Smooth muscle cell (in vitro differentiated cells): ENCODE measurements around the gene RPL28. TPM values are rescaled to one million over a fixed set of nuclear protein-coding genes. Genes with fewer than 3 reads are reported as not detected.

Source experiments
- DNase-seq: peaks from one replicate; lab custom pipeline; 2025; ENCODE audit not compliant: unreplicated experiment; lab: John Stamatoyannopoulos, UW
- H2AFZ ChIP-seq: fragments of 200-600 bp; sonication (generic); 2 replicates; pipeline ENCODE4 v1.6.0; 2016; ENCODE audit warnings: antibody characterized with exemption, low read depth, mild to moderate bottlenecking
- H3F3A ChIP-seq: fragments of 200-600 bp; sonication (generic); 2 replicates; pipeline ENCODE4 v1.6.0; 2017; ENCODE audit warnings: antibody characterized with exemption, low read depth
- H3K27ac ChIP-seq: fragments of 200-600 bp; sonication (generic); 2 replicates; pipeline ENCODE4 v1.5.1; 2016; ENCODE audit warnings: low read depth, mild to moderate bottlenecking
- H3K27me3 ChIP-seq: fragments of 200-600 bp; sonication (generic); 2 replicates; pipeline ENCODE4 v1.6.1; 2016; ENCODE audit warnings: low read depth, mild to moderate bottlenecking
- H3K36me3 ChIP-seq: fragments of 200-600 bp; sonication (generic); 2 replicates; pipeline ENCODE4 v1.5.1; 2016; ENCODE audit warnings: low read depth
- H3K4me1 ChIP-seq: fragments of 200-600 bp; sonication (generic); 2 replicates; pipeline ENCODE4 v1.5.1; 2016; ENCODE audit warnings: low read depth
- H3K4me2 ChIP-seq: fragments of 200-600 bp; sonication (generic); 2 replicates; pipeline ENCODE4 v1.6.0; 2016; ENCODE audit warnings: mild to moderate bottlenecking
- H3K4me3 ChIP-seq: fragments of 200-600 bp; sonication (generic); 2 replicates; pipeline ENCODE4 v1.5.1; 2016; ENCODE audit warnings: mild to moderate bottlenecking
- H3K79me2 ChIP-seq: fragments of 200-600 bp; sonication (generic); 2 replicates; pipeline ENCODE4 v1.6.0; 2016; ENCODE audit warnings: low read depth, mild to moderate bottlenecking
- H3K9ac ChIP-seq: fragments of 200-600 bp; sonication (generic); 2 replicates; pipeline ENCODE4 v1.6.0; 2016; ENCODE audit warnings: low read depth
- H3K9me3 ChIP-seq: fragments of 200-600 bp; sonication (generic); replicated peaks from 2 replicates; pipeline ENCODE4 v1.5.1; 2016; ENCODE audit warnings: low read depth
- H4K20me1 ChIP-seq: fragments of 200-600 bp; sonication (generic); 2 replicates; pipeline ENCODE4 v1.6.0; 2016; ENCODE audit warnings: low read depth
- WGBS: methylation state at CpG from one replicate; pipeline ENCODE4 v1.1.7; 2016; ENCODE audit warnings: low lambda C conversion rate; 5-methylcytosine and 5-hydroxymethylcytosine counted together
- polyA plus RNA-seq: library from polyadenylated mRNA; unstranded; fragments of >200 nt; fragmentation: Nextera tagmentation; extraction: Ambion mirVana; gene quantifications from 2 replicates; pipeline ENCODE4 v1.2.1, GENCODE V29; 2016
- total RNA-seq: library from RNA; depleted of rRNA; stranded (reverse); fragments of >200 nt; gene quantifications from 2 replicates; pipeline ENCODE4 v1.2.3, GENCODE V29; 2014
- TF ChIP-seq, protein P1 (sequence below): fragments of 200-600 bp; sonication (generic); IDR thresholded peaks from 2 replicates; pipeline ENCODE4 v1.5.1; 2017; ENCODE audit warnings: borderline replicate concordance, mild to moderate bottlenecking, antibody characterized with exemption; ENCODE audit not compliant: insufficient read depth, poor library complexity, severe bottlenecking

RPL28 gene
- total and polyA plus RNA-seq, 2 experiments from 2014 or later: 515 to 1,108 TPM

GRCh38 chr19:55358943-55359908 is 26.5 kb upstream of the RPL28 start:
- WGBS: 86% methylated on average over 32 of the region's 32 CpGs
- Histone ChIP-seq H3K9me3 (no peaks in the 10 kb centered on the region), H3K27ac (no peak overlapping the region), H3K9ac (no peak overlapping the region), H3K36me3 (no peaks in the 10 kb centered on the region), H3K79me2 (no peaks in the 10 kb centered on the region), H3K27me3 (peaks cover 3% of the 10 kb centered on the region), H3K4me1 (peaks cover 6% of the 10 kb centered on the region), H3K4me3 (no peak overlapping the region), H3F3A (peaks cover 4% of the 10 kb centered on the region), H4K20me1 (no peaks in the 10 kb centered on the region), H2AFZ (no peak overlapping the region), H3K4me2 (no peak overlapping the region)
- TF ChIP-seq, protein P1, sequence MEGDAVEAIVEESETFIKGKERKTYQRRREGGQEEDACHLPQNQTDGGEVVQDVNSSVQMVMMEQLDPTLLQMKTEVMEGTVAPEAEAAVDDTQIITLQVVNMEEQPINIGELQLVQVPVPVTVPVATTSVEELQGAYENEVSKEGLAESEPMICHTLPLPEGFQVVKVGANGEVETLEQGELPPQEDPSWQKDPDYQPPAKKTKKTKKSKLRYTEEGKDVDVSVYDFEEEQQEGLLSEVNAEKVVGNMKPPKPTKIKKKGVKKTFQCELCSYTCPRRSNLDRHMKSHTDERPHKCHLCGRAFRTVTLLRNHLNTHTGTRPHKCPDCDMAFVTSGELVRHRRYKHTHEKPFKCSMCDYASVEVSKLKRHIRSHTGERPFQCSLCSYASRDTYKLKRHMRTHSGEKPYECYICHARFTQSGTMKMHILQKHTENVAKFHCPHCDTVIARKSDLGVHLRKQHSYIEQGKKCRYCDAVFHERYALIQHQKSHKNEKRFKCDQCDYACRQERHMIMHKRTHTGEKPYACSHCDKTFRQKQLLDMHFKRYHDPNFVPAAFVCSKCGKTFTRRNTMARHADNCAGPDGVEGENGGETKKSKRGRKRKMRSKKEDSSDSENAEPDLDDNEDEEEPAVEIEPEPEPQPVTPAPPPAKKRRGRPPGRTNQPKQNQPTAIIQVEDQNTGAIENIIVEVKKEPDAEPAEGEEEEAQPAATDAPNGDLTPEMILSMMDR: no peak
- DNase-seq: no peak

DNA sequence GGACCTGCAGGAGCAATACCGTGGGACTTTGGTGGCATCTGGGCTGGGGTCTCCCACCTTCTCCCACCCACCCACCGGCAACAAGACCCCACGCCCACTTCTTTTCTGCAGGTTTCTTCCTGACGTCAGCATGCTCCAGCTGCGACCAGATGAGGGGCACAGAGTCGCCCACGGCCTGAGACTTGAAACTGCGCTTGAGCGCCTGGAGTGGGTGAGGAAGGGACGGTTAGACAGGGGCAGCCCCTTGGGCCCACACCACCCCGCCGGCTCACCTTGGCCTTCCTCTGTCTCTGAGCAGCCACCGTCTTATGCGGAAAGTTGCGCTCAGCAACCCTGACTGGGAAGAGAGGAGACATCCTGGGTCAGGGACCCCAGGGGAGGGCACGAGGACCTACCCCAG is 24.8 kb upstream of the RPL28 start:
- H4K20me1 ChIP-seq: peaks cover 12% of the 10 kb centered on the region
- peaks cover 16% of the 10 kb centered on the region for H3F3A ChIP-seq
- H3K4me2 ChIP-seq: no peak overlapping the region
- 96% methylated on average over 15 of the region's 16 CpGs for WGBS
- H3K27me3 ChIP-seq: peaks cover 3% of the 10 kb centered on the region
- H3K9me3 ChIP-seq: no peaks in the 10 kb centered on the region
- TF ChIP-seq, protein P1: no peak
- DNase-seq: no peak
- H3K36me3 ChIP-seq: no peaks in the 10 kb centered on the region
- H3K27ac ChIP-seq: no peak overlapping the region
- H2AFZ ChIP-seq: no peak overlapping the region
- H3K4me3 ChIP-seq: no peak overlapping the region
- H3K9ac ChIP-seq: no peak overlapping the region
- peaks cover 6% of the 10 kb centered on the region for H3K4me1 ChIP-seq
- no peaks in the 10 kb centered on the region for H3K79me2 ChIP-seq

DNA sequence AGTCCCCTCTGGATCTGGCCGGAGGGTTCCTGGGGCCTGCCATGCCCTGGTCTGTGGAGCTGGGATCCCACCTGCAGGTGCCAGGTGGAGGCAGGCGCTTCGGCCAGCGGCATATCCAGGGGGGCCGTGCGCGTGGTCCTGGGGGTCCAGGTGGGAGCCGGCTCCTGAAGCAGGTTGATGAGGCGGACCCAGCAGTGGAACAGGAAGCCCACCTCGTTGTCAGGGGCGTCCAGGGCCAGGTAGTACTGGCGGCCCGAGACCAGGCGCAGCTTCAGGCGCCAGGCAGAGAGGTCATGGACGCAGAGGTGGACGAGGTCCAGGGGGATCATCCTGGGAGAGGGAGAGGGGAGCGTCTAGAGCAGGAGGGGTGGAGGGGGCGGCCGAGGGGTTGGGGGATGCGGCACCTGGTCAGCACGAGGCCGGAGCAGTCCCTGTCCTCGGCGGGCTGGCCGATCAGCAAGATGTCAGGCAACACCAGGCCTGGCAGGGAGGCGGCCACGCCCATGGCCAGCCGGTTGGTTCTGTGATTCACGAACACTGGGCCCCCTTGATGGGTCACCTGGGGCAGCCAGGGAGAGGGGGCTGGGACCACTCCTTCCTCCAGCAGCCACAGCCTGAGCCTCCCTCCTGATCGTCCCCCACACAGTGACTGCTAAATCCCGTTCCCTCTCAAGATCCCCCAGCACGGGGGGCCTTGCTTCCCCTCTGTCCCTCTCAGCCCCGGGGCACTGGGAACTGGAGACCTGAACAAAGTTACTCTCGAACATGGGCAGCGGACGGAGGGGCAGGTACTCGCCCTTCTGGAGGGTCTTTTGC is 23.4 kb upstream of the RPL28 start:
- H3K27me3 ChIP-seq: no peaks in the 10 kb centered on the region
- H3K9ac ChIP-seq: no peak overlapping the region
- DNase-seq: no peak
- no peak overlapping the region for H3K4me2 ChIP-seq
- no peaks in the 10 kb centered on the region for H3K79me2 ChIP-seq
- no peaks in the 10 kb centered on the region for H3K9me3 ChIP-seq
- H3K27ac ChIP-seq: no peak overlapping the region
- 85% methylated on average over 27 of the region's 38 CpGs for WGBS
- no peak overlapping the region for H3K4me3 ChIP-seq
- H4K20me1 ChIP-seq: peaks cover 21% of the 10 kb centered on the region
- no peak overlapping the region for H2AFZ ChIP-seq
- TF ChIP-seq, protein P1: no peak
- H3K36me3 ChIP-seq: no peaks in the 10 kb centered on the region
- H3F3A ChIP-seq: peaks cover 22% of the 10 kb centered on the region
- peaks cover 6% of the 10 kb centered on the region for H3K4me1 ChIP-seq
